Tibial artery (tissue), 4 donors: Measurements from ENCODE around the gene ENDOU.

Experiments used
- DNase-seq, 2 donors: peaks; one replicate each; pipeline ENCODE4 v3.0.0-alpha.2; 2019
- H3K27ac ChIP-seq, 2 donors: fragments of 200-600 bp; sonication (generic) in 1 of 2; 1 replicate in 1 of 2; 2 replicates in 1 of 2; pipeline ENCODE4 v1.5.1; 2018 to 2019; ENCODE audit warnings: mild to moderate bottlenecking in 1 of 2
- H3K27me3 ChIP-seq, 2 donors: fragments of 200-600 bp; sonication (generic) in 1 of 2; one replicate each; pipeline versions ENCODE4 v1.5.1 to v1.6.0; 2016 to 2019
- H3K36me3 ChIP-seq, 3 donors: fragments of 200-600 bp; sonication (generic) in 2 of 3; one replicate each; pipeline ENCODE4 v1.5.1; 2016 to 2019; ENCODE audit warnings: mild to moderate bottlenecking in 2 of 3
- H3K4me1 ChIP-seq, 4 donors: fragments of 200-600 bp; sonication (generic) in 2 of 4; 1 replicate in 3 of 4; 2 replicates in 1 of 4; pipeline ENCODE4 v1.5.1; 2016 to 2019
- H3K4me3 ChIP-seq, 2 donors: fragments of 200-600 bp; sonication (generic) in 1 of 2; 1 replicate in 1 of 2; 2 replicates in 1 of 2; pipeline ENCODE4 v1.5.1; 2018 to 2019; ENCODE audit warnings: mild to moderate bottlenecking in 2 of 2
- H3K9me3 ChIP-seq, 3 donors: fragments of 200-600 bp; sonication (generic) in 1 of 3; one replicate each; pipeline ENCODE4 v1.5.1; 2016 to 2019
- CTCF ChIP-seq, 2 experiments: fragments of 200-600 bp in 1 of 2; fragments of 450-650 bp in 1 of 2; IDR thresholded peaks; one replicate each; pipeline ENCODE4 v1.5.1; 2017 to 2019; ENCODE audit warnings: antibody characterized with exemption in 2 of 2, mild to moderate bottlenecking in 1 of 2, moderate library complexity in 1 of 2
- intact Hi-C: fragments of 100-400 bp; cut with DNase I; formaldehyde crosslinking; loops from one replicate; pipeline ENCODE4 v1.15.0; 2023; ENCODE audit warnings: low total_unique reads

The ENDOU gene

GRCh38 chr12:47754881-47755280 is 29.6 kb upstream of the ENDOU start:
- intact Hi-C loops, result loop anchor here (5.0 kb wide), 1 partner anchor 38 kb away; no protein-coding TSS in a partner anchor
- no peaks in the 10 kb centered on the region for H3K27me3 ChIP-seq
- H3K36me3 ChIP-seq, result peaks cover 0 to 20% (median 0%) of the 10 kb centered on the region in 3 donors
- no peak for DNase-seq
- no peak overlapping the region for H3K4me3 ChIP-seq
- TF ChIP-seq CTCF (IDR thresholded peaks at IDR 0.05), result no peak
- peak overlapping the region; percentile 62 to 79 for H3K27ac ChIP-seq
- no peaks in the 10 kb centered on the region for H3K9me3 ChIP-seq
- peaks cover 0 to 82% (median 77%) of the 10 kb centered on the region in 4 donors for H3K4me1 ChIP-seq

- TF ChIP-seq CTCF (IDR thresholded peaks at IDR 0.05), result no peak
- peak overlapping the region; percentile 62 to 79 for H3K27ac ChIP-seq
- intact Hi-C loops, result loop anchor here (5.0 kb wide), 1 partner anchor 37 kb away; no protein-coding TSS in a partner anchor
- H3K27me3 ChIP-seq, result no peaks in the 10 kb centered on the region
- peaks cover 0 to 27% (median 6%) of the 10 kb centered on the region in 3 donors for H3K36me3 ChIP-seq
- H3K4me1 ChIP-seq, result peaks cover 0 to 76% (median 72%) of the 10 kb centered on the region in 4 donors
- no peaks in the 10 kb centered on the region for H3K9me3 ChIP-seq
- no peak overlapping the region for H3K4me3 ChIP-seq
- DNase-seq, result no peak
Observed at GRCh38 chr12:47754126-47754525, 28.8 kb upstream of the ENDOU start.

GRCh38 chr12:47753021-47754001 is 28.0 kb upstream of the ENDOU start:
- Histone ChIP-seq H3K36me3 (peaks cover 0 to 36% (median 12%) of the 10 kb centered on the region in 3 donors), H3K4me1 (peaks cover 0 to 71% (median 67%) of the 10 kb centered on the region in 4 donors), H3K27me3 (no peaks in the 10 kb centered on the region), H3K4me3 (peak overlapping the region in 1 of 2 donors; percentile 12), H3K27ac (peak overlapping the region; percentile 62 to 79), H3K9me3 (no peaks in the 10 kb centered on the region)
- intact Hi-C loops, result loop anchor here (5.0 kb wide), 1 partner anchor 36 kb away; no protein-coding TSS in a partner anchor
- peak; percentile 86 to 97 for DNase-seq
- peak; percentile 24 to 44 for TF ChIP-seq CTCF (IDR thresholded peaks at IDR 0.05)

- peak overlapping the region; percentile 62 to 79 for H3K27ac ChIP-seq
- TF ChIP-seq CTCF (IDR thresholded peaks at IDR 0.05), result no peak
- no peak for DNase-seq
- no peaks in the 10 kb centered on the region for H3K27me3 ChIP-seq
- H3K4me3 ChIP-seq, result no peak overlapping the region
- peaks cover 0 to 43% (median 17%) of the 10 kb centered on the region in 3 donors for H3K36me3 ChIP-seq
- H3K4me1 ChIP-seq, result peaks cover 0 to 64% (median 59%) of the 10 kb centered on the region in 4 donors
- intact Hi-C loops, result loop anchor here (5.0 kb wide), 1 partner anchor 35 kb away; no protein-coding TSS in a partner anchor
- H3K9me3 ChIP-seq, result no peaks in the 10 kb centered on the region
Observed at GRCh38 chr12:47752552-47752951, 27.3 kb upstream of the ENDOU start.

- intact Hi-C loops, result loop anchor here (5.0 kb wide), 1 partner anchor 35 kb away; no protein-coding TSS in a partner anchor
- TF ChIP-seq CTCF (IDR thresholded peaks at IDR 0.05), result no peak
- H3K4me3 ChIP-seq, result no peak overlapping the region
- peaks cover 0 to 60% (median 55%) of the 10 kb centered on the region in 4 donors for H3K4me1 ChIP-seq
- peak overlapping the region; percentile 62 to 79 for H3K27ac ChIP-seq
- no peaks in the 10 kb centered on the region for H3K9me3 ChIP-seq
- no peaks in the 10 kb centered on the region for H3K27me3 ChIP-seq
- DNase-seq, result no peak
- peaks cover 0 to 47% (median 21%) of the 10 kb centered on the region in 3 donors for H3K36me3 ChIP-seq
Observed at GRCh38 chr12:47752121-47752520, 26.8 kb upstream of the ENDOU start.
